ENCODE results near the gene TMEM14C. TPM values are rescaled to one million over a fixed set of nuclear protein-coding genes. Genes with fewer than 3 reads are reported as not detected.

Gene TMEM14C
- total RNA-seq, 1 experiment from 2014 or later, result 84.7 TPM

DNA sequence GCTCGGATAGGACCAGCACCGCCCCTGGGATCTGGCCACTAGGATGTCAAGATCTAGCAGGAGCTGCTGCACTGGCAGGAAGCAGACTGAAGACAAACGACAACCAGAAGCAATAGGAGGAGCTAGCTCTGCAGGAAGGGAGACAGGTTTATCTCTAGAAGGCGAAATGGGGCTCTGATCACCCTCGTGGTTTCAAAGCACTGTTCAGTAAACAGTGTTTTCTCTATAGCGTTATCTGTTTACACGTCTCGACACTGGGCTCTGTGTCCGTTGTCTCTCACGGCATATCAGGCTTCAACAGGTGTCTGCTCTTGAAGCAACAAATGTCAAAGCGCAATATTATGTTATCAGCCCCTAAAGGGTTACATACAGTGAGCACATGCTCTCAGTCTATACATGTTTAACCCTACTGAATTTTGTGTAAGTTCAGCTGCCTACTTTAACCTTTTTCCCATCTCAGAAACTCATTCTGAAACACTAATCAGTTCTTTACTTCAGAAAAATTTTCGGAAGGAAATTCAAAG, 48.6 kb downstream of the TMEM14C start:
- BruUV-seq (replicated peaks), result no TSS peak
- intact Hi-C loops (cut with micrococcal nuclease), result no loop called here
- Histone ChIP-seq H3K4me3 (replicated peaks in 1 of 2; ENCODE audit: low read depth in 1 of 2, low read length in 2 of 2) (no peak overlapping the region), H3K4me1 (ENCODE audit: control insufficient read depth in 1 of 2, insufficient read depth in 2 of 2, low read length in 2 of 2) (no peaks in the 10 kb centered on the region), H3K9me2 (ENCODE audit: insufficient read depth) (no peaks in the 10 kb centered on the region), H3K4me2 (ENCODE audit: low read length) (no peak overlapping the region), H4K20me1 (ENCODE audit: insufficient read depth) (no peaks in the 10 kb centered on the region), H3K9me3 (ENCODE audit: control insufficient read depth in 1 of 2, insufficient read depth in 1 of 2, low read depth in 1 of 2, low read length in 2 of 2) (no peaks in the 10 kb centered on the region), H3K36me3 (ENCODE audit: control insufficient read depth in 1 of 2, insufficient read depth in 2 of 2, low read length in 2 of 2) (peaks cover 2 to 5% of the 10 kb centered on the region in 2 experiments; a peak in 1 of 4 replicates), H2AFZ (ENCODE audit: low read depth, low read length, poor library complexity, severe bottlenecking) (no peak overlapping the region), H3K79me2 (ENCODE audit: insufficient read depth, low read length) (no peaks in the 10 kb centered on the region), H3K9ac (ENCODE audit: low read length) (no peak overlapping the region), H3K27me3 (ENCODE audit: insufficient read depth, low read length) (no peaks in the 10 kb centered on the region), H3K27ac (ENCODE audit: low read depth, low read length) (no peak overlapping the region)
- CTCF ChIA-PET, result no interaction called here
- RAD21 ChIA-PET (ENCODE audit: low non-redundant PET in 1 of 2, low total read pairs in 2 of 2, uncharacterized antibody in 2 of 2, unreplicated experiment in 2 of 2), result no interaction called here
- POLR2A ChIA-PET, result no interaction called here
- TF ChIP-seq ZFX (IDR thresholded peaks at IDR 0.05) (no peak), ELF1 (IDR thresholded peaks at IDR 0.05; ENCODE audit: borderline replicate concordance, low read depth) (no peak), REST (IDR thresholded peaks at IDR 0.05; ENCODE audit: low read depth) (no peak), CEBPB (IDR thresholded peaks at IDR 0.05; ENCODE audit: low read depth) (no peak), TCF7L2 (IDR thresholded peaks at IDR 0.05; ENCODE audit: borderline replicate concordance, extremely low read depth, insufficient read depth, insufficient read length) (no peak), RAD21 (IDR thresholded peaks at IDR 0.05; ENCODE audit: low read depth) (no peak), POLR2A (IDR thresholded peaks at IDR 0.05; ENCODE audit: borderline replicate concordance, extremely low read depth, insufficient read depth, insufficient read length) (no peak), CBX3 (IDR thresholded peaks at IDR 0.05; ENCODE audit: low read depth) (no peak)
- ATAC-seq (no peak), DNase-seq (ENCODE audit: low read depth, low spot score) (no peak)
